ENCODE measurements around the gene KLK4.

DNA sequence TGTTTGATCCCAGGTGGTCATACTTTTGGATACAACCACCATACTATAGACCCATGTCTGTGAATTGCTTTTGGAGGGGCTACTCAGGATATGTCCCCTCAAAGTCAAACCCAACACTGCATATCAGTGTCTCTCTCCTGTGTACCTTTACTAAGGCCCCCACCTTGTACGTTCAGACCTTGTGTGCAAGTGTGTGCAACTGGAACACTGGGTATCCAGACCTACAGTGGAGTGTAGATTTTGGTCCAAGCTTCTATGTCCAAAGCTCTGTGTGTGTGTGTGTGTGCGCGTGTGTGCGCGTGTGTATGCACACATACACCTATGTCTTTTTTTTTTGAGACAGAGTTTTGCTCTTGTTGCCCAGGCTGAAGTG, 20.0 kb downstream of the KLK4 start:
- TF ChIP-seq CTCF (conservative IDR thresholded peaks at IDR 0.05; ENCODE audit: low read length): no peak
- TF ChIP-seq EZH2phosphoT487 (IDR thresholded peaks at IDR 0.05; ENCODE audit: borderline replicate concordance, low read depth, low read length): no peak
